H1 (cell line): ENCODE data around the gene NPTN. TPM values are rescaled to one million over a fixed set of nuclear protein-coding genes. Genes with fewer than 3 reads are reported as not detected.

ENCODE experiments used
- CTCF ChIA-PET: fragments of 300-600 bp; sonication (Branson Sonifier 250); formaldehyde crosslinking; loops from one replicate; lab custom pipeline; 2021; ENCODE audit not compliant: partially characterized antibody; lab: Charles Lee
- POLR2A ChIA-PET: fragments of 300-600 bp; sonication (Branson Sonifier 250); formaldehyde crosslinking; loops from one replicate; lab custom pipeline; 2021; ENCODE audit warnings: inconsistent platforms; ENCODE audit not compliant: partially characterized antibody; lab: Charles Lee
- DNase-seq, 2 experiments: peaks; one replicate each; pipeline versions ENCODE4 v3.0.0 to v3.0.0-alpha.2; 2010 to 2022; ENCODE audit warnings: low spot score in 2 of 2, low read depth in 1 of 2, mixed read lengths in 1 of 2
- FAIRE-seq: peaks from 2 replicates; lab custom pipeline; 2011; peaks lifted over from hg19 to GRCh38; lab: Jason Lieb, UNC
- H2AFZ ChIP-seq: 2 replicates; pipeline ENCODE4 v1.8.1; 2012; ENCODE audit warnings: low read length, inconsistent platforms
- H2AK5ac ChIP-seq: 2 replicates; pipeline ENCODE4 v1.6.1; 2013; ENCODE audit warnings: low read depth, low read length
- H2BK120ac ChIP-seq: replicated peaks from 2 replicates; pipeline ENCODE3; 2013; ENCODE audit warnings: low read depth, low read length, inconsistent platforms
- H2BK12ac ChIP-seq: 2 replicates; pipeline ENCODE4 v1.6.1; 2013; ENCODE audit warnings: low read depth, low read length
- H2BK15ac ChIP-seq: 2 replicates; pipeline ENCODE4 v1.6.1; 2013; ENCODE audit warnings: low read length
- H2BK20ac ChIP-seq: 2 replicates; pipeline ENCODE4 v1.6.1; 2013; ENCODE audit warnings: low read length
- H2BK5ac ChIP-seq: 2 replicates; pipeline ENCODE4 v1.6.1; 2013; ENCODE audit warnings: low read depth, low read length
- H3K14ac ChIP-seq: 2 replicates; pipeline ENCODE4 v1.6.1; 2013; ENCODE audit warnings: inconsistent platforms; ENCODE audit not compliant: insufficient read length
- H3K18ac ChIP-seq: 2 replicates; pipeline ENCODE4 v1.6.1; 2013; ENCODE audit warnings: low read length; ENCODE audit errors: extremely low read depth
- H3K23ac ChIP-seq: 2 replicates; pipeline ENCODE4 v1.6.1; 2013; ENCODE audit warnings: inconsistent platforms; ENCODE audit not compliant: insufficient read length
- H3K23me2 ChIP-seq: 2 replicates; pipeline ENCODE4 v1.6.1; 2013; ENCODE audit warnings: low read depth, low read length
- H3K27ac ChIP-seq: 2 replicates; pipeline ENCODE4 v1.6.1; 2011; ENCODE audit warnings: low read depth, low read length, inconsistent platforms
- H3K27me3 ChIP-seq, 4 experiments: replicated peaks in 1 of 4; 1 replicate in 1 of 4; 2 replicates in 3 of 4; pipeline versions ENCODE4 v1.6.1 to v1.8.1; 2011 to 2013; ENCODE audit warnings: low read length in 3 of 4, mild to moderate bottlenecking in 3 of 4, inconsistent platforms in 2 of 4, mixed read lengths in 2 of 4, moderate library complexity in 1 of 4; ENCODE audit not compliant: control insufficient read depth in 3 of 4, insufficient read depth in 3 of 4; ENCODE audit errors: extremely low read depth in 1 of 4
- H3K36me3 ChIP-seq, 4 experiments: 2 replicates each; pipeline versions ENCODE4 v1.6.1 to v1.8.1; 2011 to 2013; ENCODE audit warnings: mild to moderate bottlenecking in 4 of 4, low read length in 3 of 4, moderate library complexity in 2 of 4, control low read depth in 1 of 4, inconsistent platforms in 1 of 4; ENCODE audit not compliant: insufficient read depth in 4 of 4, control insufficient read depth in 2 of 4
- H3K4ac ChIP-seq: replicated peaks from 2 replicates; pipeline ENCODE3; 2013; ENCODE audit warnings: low read length, low read depth, mixed read lengths, inconsistent platforms; ENCODE audit not compliant: insufficient read length
- H3K4me1 ChIP-seq, 4 experiments: replicated peaks in 1 of 4; 1 replicate in 1 of 4; 2 replicates in 3 of 4; pipeline versions ENCODE4 v1.6.1 to v1.8.1; 2011 to 2013; ENCODE audit warnings: low read length in 3 of 4, inconsistent platforms in 2 of 4, mixed read lengths in 1 of 4; ENCODE audit not compliant: insufficient read depth in 4 of 4, control insufficient read depth in 3 of 4
- H3K4me2 ChIP-seq, 2 experiments: 2 replicates each; pipeline versions ENCODE4 v1.6.1 to v1.8.1; 2011 to 2013; ENCODE audit warnings: low read depth in 2 of 2, low read length in 2 of 2, control low read depth in 1 of 2, inconsistent platforms in 1 of 2, mild to moderate bottlenecking in 1 of 2; ENCODE audit not compliant: insufficient read depth in 1 of 2
- H3K4me3 ChIP-seq, 4 experiments: fragments of 200-600, 300-600 bp in 1 of 4; sonication (generic), shearing (Covaris generic), sonication (Bioruptor Twin) in 1 of 4; 2 replicates each; pipeline versions ENCODE4 v1.5.1 to v1.8.1; 2011 to 2016; ENCODE audit warnings: low read length in 4 of 4, low read depth in 3 of 4, control low read depth in 2 of 4, inconsistent platforms in 2 of 4, mild to moderate bottlenecking in 2 of 4, mixed read lengths in 1 of 4, moderate library complexity in 1 of 4; ENCODE audit not compliant: insufficient read depth in 2 of 4; ENCODE audit errors: extremely low read depth in 1 of 4
- H3K56ac ChIP-seq: replicated peaks from 2 replicates; pipeline ENCODE3; 2013; ENCODE audit warnings: low read depth, mild to moderate bottlenecking, mixed read lengths, low read length, inconsistent platforms; ENCODE audit not compliant: insufficient read length
- H3K79me1 ChIP-seq: 2 replicates; pipeline ENCODE4 v1.6.1; 2013; ENCODE audit warnings: low read depth, low read length, control low read depth
- H3K79me2 ChIP-seq, 2 experiments: 2 replicates each; pipeline versions ENCODE4 v1.6.1 to v1.8.1; 2012 to 2013; ENCODE audit warnings: low read length in 2 of 2, mild to moderate bottlenecking in 2 of 2, inconsistent platforms in 1 of 2; ENCODE audit not compliant: insufficient read depth in 2 of 2, control insufficient read depth in 1 of 2
- H3K9ac ChIP-seq, 4 experiments: replicated peaks in 1 of 4; 1 replicate in 1 of 4; 2 replicates in 3 of 4; pipeline versions ENCODE4 v1.6.1 to v1.8.1; 2011 to 2013; ENCODE audit warnings: low read depth in 3 of 4, low read length in 3 of 4, control low read depth in 2 of 4, mild to moderate bottlenecking in 2 of 4, moderate library complexity in 2 of 4, inconsistent platforms in 1 of 4; ENCODE audit errors: extremely low read depth in 1 of 4
- H3K9me3 ChIP-seq, 2 experiments: 2 replicates each; pipeline versions ENCODE4 v1.6.1 to v1.8.1; 2012 to 2013; ENCODE audit warnings: mild to moderate bottlenecking in 2 of 2, moderate library complexity in 2 of 2, control low read depth in 1 of 2, inconsistent platforms in 1 of 2, low read depth in 1 of 2, low read length in 1 of 2, mixed read lengths in 1 of 2; ENCODE audit not compliant: insufficient read depth in 2 of 2
- H4K20me1 ChIP-seq, 2 experiments: replicated peaks in 1 of 2; 2 replicates each; pipeline versions ENCODE3 to v1.8.1; 2011 to 2013; ENCODE audit warnings: inconsistent platforms in 2 of 2, low read length in 2 of 2, mild to moderate bottlenecking in 1 of 2; ENCODE audit not compliant: insufficient read depth in 2 of 2, control insufficient read depth in 1 of 2
- H4K5ac ChIP-seq: 2 replicates; pipeline ENCODE4 v1.6.1; 2013; ENCODE audit warnings: low read length, low read depth, mixed read lengths, inconsistent platforms; ENCODE audit not compliant: insufficient read length
- H4K8ac ChIP-seq: 2 replicates; pipeline ENCODE4 v1.8.0; 2013; ENCODE audit warnings: mild to moderate bottlenecking, moderate library complexity, low read length, inconsistent platforms; ENCODE audit not compliant: insufficient read depth; ENCODE audit errors: extremely low read depth
- H4K91ac ChIP-seq: replicated peaks from 2 replicates; pipeline ENCODE3; 2013; ENCODE audit warnings: low read length, mixed read lengths, inconsistent platforms; ENCODE audit not compliant: insufficient read length
- CHD2 ChIP-seq: IDR thresholded peaks from 2 replicates; pipeline ENCODE4 v1.6.1; 2012; ENCODE audit warnings: low read length, improper control_type of control experiment
- EGR1 ChIP-seq: IDR thresholded peaks from 2 replicates; pipeline ENCODE4 v1.6.1; 2011; ENCODE audit warnings: low read depth, low read length, borderline replicate concordance
- GABPA ChIP-seq: IDR thresholded peaks from 2 replicates; pipeline ENCODE4 v1.6.1; 2011; ENCODE audit warnings: mild to moderate bottlenecking, low read length, moderate library complexity, borderline replicate concordance; ENCODE audit not compliant: insufficient read depth
- KDM4A ChIP-seq: IDR thresholded peaks from one replicate; pipeline ENCODE4 v1.7.1; 2012; ENCODE audit warnings: low read depth, mild to moderate bottlenecking, moderate library complexity, low read length, inconsistent platforms; ENCODE audit not compliant: severe bottlenecking
- KDM5A ChIP-seq: fragments of 200-600 bp; IDR thresholded peaks from 2 replicates; pipeline ENCODE4 v1.7.1; 2012; ENCODE audit warnings: mild to moderate bottlenecking, low read length, inconsistent platforms, mixed read lengths
- NRF1 ChIP-seq: IDR thresholded peaks from 2 replicates; pipeline ENCODE4 v1.6.1; 2011; ENCODE audit warnings: mild to moderate bottlenecking, low read depth, low read length, improper control_type of control experiment
- POLR2A ChIP-seq, 2 experiments: IDR thresholded peaks; 1 replicate in 1 of 2; 2 replicates in 1 of 2; pipeline ENCODE4 v1.6.1; 2011; ENCODE audit warnings: low read depth in 2 of 2, low read length in 2 of 2, mild to moderate bottlenecking in 2 of 2; ENCODE audit errors: control extremely low read depth in 1 of 2
- RBBP5 ChIP-seq: IDR thresholded peaks from 2 replicates; pipeline ENCODE4 v1.7.1; 2012; ENCODE audit warnings: low read depth, mild to moderate bottlenecking, inconsistent platforms, low read length, moderate library complexity, borderline replicate concordance
- RFX5 ChIP-seq: IDR thresholded peaks from 2 replicates; pipeline ENCODE4 v1.6.1; 2011; ENCODE audit warnings: low read depth, low read length, improper control_type of control experiment, borderline replicate concordance
- RXRA ChIP-seq: IDR thresholded peaks from 2 replicates; pipeline ENCODE4 v1.6.1; 2011; ENCODE audit warnings: low read depth, mild to moderate bottlenecking, low read length, moderate library complexity; ENCODE audit not compliant: insufficient read depth
- SP4 ChIP-seq: IDR thresholded peaks from 2 replicates; pipeline ENCODE4 v1.6.1; 2012; ENCODE audit warnings: low read length, inconsistent platforms
- SUZ12 ChIP-seq: fragments of 200-600 bp; sonication (generic); IDR thresholded peaks from 2 replicates; pipeline ENCODE4 v1.6.1; 2012; ENCODE audit warnings: mild to moderate bottlenecking, inconsistent platforms, low read length, moderate library complexity, mixed read lengths
- TCF12 ChIP-seq: IDR thresholded peaks from 2 replicates; pipeline ENCODE4 v1.6.1; 2011; ENCODE audit warnings: low read depth, mild to moderate bottlenecking, low read length
- ZNF274 ChIP-seq: IDR thresholded peaks from 2 replicates; pipeline ENCODE4 v1.7.0; 2012; ENCODE audit warnings: low read length, borderline replicate concordance; ENCODE audit errors: extremely low read depth
- WGBS, 2 experiments: shearing (Covaris generic) in 1 of 2; methylation state at CpG; one replicate each; pipeline versions ENCODE4 v1.1.6 to v1.1.7; 2013 to 2015; ENCODE audit warnings: low lambda C conversion rate in 2 of 2, mixed read lengths in 2 of 2, inconsistent platforms in 1 of 2, low coverage in 1 of 2, missing lambda C conversion rate in 1 of 2; ENCODE audit not compliant: insufficient replicate concordance in 2 of 2, insufficient coverage in 1 of 2, insufficient read length in 1 of 2; ENCODE audit errors: extremely low coverage in 1 of 2, missing lambda C conversion rate in 1 of 2; 5-methylcytosine and 5-hydroxymethylcytosine counted together
- polyA plus RNA-seq, 7 experiments: library from polyadenylated mRNA; depleted of rRNA in 3 of 7; stranded (reverse) in 5 of 7; unstranded in 2 of 7; fragments of >200 nt in 5 of 7; fragments of 200-250 nt in 2 of 7; gene quantifications; 1 replicate in 5 of 7; 2 replicates in 1 of 7; 4 replicates in 1 of 7; pipeline versions ENCODE4 v1.2.1 to v1.2.3, GENCODE V29; 2011 to 2013; ENCODE audit warnings: missing spikeins in 2 of 7, mixed read lengths in 2 of 7
- total RNA-seq: library from RNA; stranded (reverse); fragmentation: NEBNext Ultra II Directional; extraction: Animal tissue kit (Norgen Biotek cat#: 25700); gene quantifications from 2 replicates; pipeline ENCODE4 v1.2.1, GENCODE V29; 2021
- TF ChIP-seq, protein P1 (sequence below): IDR thresholded peaks from 2 replicates; pipeline ENCODE4 v1.6.1; 2011; ENCODE audit warnings: low read depth, mild to moderate bottlenecking, low read length; ENCODE audit not compliant: insufficient read depth

NPTN gene
- total and polyA plus RNA-seq, 2 of the 8 experiments (the other 6 are each of a cell fraction or from before 2014, with no cell fraction given): 67.0 to 113 TPM

- WGBS, 2 experiments: 81% methylated on average over 2 of the region's 2 CpGs; no CpG with 5 or more reads in 1 of the 2 experiments
- Histone ChIP-seq H4K20me1 (peaks cover 14 to 30% of the 10 kb centered on the region in 2 experiments), H2BK15ac (no peak overlapping the region)
- TF ChIP-seq GABPA (no peak), NRF1 (no peak), SP4 (no peak), RXRA (no peak), SUZ12 (no peak), EGR1 (no peak), ZNF274 (no peak), KDM4A (no peak), POLR2A (IDR thresholded peaks at IDR 0.05; ENCODE audit: control extremely low read depth in 1 of 2, low read depth in 2 of 2, low read length in 2 of 2) (no peak), TCF12 (no peak), KDM5A (no peak), CHD2 (no peak), RBBP5 (no peak), RFX5 (no peak)
- TF ChIP-seq, protein P1, sequence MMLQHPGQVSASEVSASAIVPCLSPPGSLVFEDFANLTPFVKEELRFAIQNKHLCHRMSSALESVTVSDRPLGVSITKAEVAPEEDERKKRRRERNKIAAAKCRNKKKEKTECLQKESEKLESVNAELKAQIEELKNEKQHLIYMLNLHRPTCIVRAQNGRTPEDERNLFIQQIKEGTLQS: no peak
Observed at GRCh38 chr15:73594109-73594508, 39.1 kb downstream of the NPTN start.

More at GRCh38 chr15:73594109-73594508, 39.1 kb downstream of the NPTN start:
- H3K18ac ChIP-seq: no peak overlapping the region
- FAIRE-seq (no peak), DNase-seq (no peak)
- no peak overlapping the region for H2BK120ac ChIP-seq
- H3K79me1 ChIP-seq: peaks cover 25% of the 10 kb centered on the region
- no peak overlapping the region for H3K56ac ChIP-seq
- CTCF ChIA-PET: interaction anchor here (0.7 to 4.2 kb wide), 5 partner anchors 11 to 106 kb away, joined by 3 to 24 read pairs (median 3); no protein-coding TSS in a partner anchor
- H3K4me1 ChIP-seq: peaks cover 3 to 10% (median 9%) of the 10 kb centered on the region in 4 experiments
- H2AFZ ChIP-seq: no peak overlapping the region
- no peak overlapping the region for H3K4ac ChIP-seq
- no peak overlapping the region for H3K9ac ChIP-seq
- H3K27me3 ChIP-seq: no peaks in the 10 kb centered on the region
- H3K4me3 ChIP-seq: no peak overlapping the region
- H3K27ac ChIP-seq: no peak overlapping the region
- H3K9me3 ChIP-seq: no peaks in the 10 kb centered on the region
- H2BK5ac ChIP-seq: no peak overlapping the region
- H3K36me3 ChIP-seq: peaks cover 0 to 8% (median 2%) of the 10 kb centered on the region in 4 experiments; a peak in 4 of 8 replicates
- H4K8ac ChIP-seq: no peak overlapping the region
- H2BK20ac ChIP-seq: no peak overlapping the region
- no peak overlapping the region for H3K4me2 ChIP-seq
- no peak overlapping the region for H4K5ac ChIP-seq
- H2AK5ac ChIP-seq: no peak overlapping the region
- no peaks in the 10 kb centered on the region; the same call in 1 of the 2 replicates for H3K23me2 ChIP-seq
- peaks cover 3 to 65% of the 10 kb centered on the region in 2 experiments; a peak in 3 of 4 replicates for H3K79me2 ChIP-seq
- H3K23ac ChIP-seq: no peak overlapping the region
- H4K91ac ChIP-seq: no peak overlapping the region
- POLR2A ChIA-PET: no interaction called here
- H3K14ac ChIP-seq: no peak overlapping the region
- H2BK12ac ChIP-seq: no peak overlapping the region
